Liver (tissue), 9 donors: ENCODE measurements around the gene CCDC28B. TPM values are rescaled to one million over a fixed set of nuclear protein-coding genes. Genes with fewer than 3 reads are reported as not detected.

Experiments used
- DNase-seq: peaks from one replicate; pipeline ENCODE4 v3.0.0-alpha.2; 2017; ENCODE audit warnings: low spot score
- H3K27ac ChIP-seq, 2 donors: one replicate each; pipeline ENCODE4 v1.7.0; 2013; ENCODE audit warnings: inconsistent platforms in 2 of 2, low read length in 2 of 2, control low read depth in 1 of 2, low read depth in 1 of 2, mild to moderate bottlenecking in 1 of 2
- H3K27me3 ChIP-seq, 4 donors: one replicate each; pipeline versions ENCODE4 v1.6.1 to v1.7.0; 2013; ENCODE audit warnings: low read length in 3 of 4, inconsistent platforms in 1 of 4, mild to moderate bottlenecking in 1 of 4, moderate library complexity in 1 of 4; ENCODE audit not compliant: control insufficient read depth in 4 of 4, insufficient read depth in 4 of 4
- H3K36me3 ChIP-seq, 4 donors: one replicate each; pipeline versions ENCODE4 v1.6.1 to v1.7.0; 2013; ENCODE audit warnings: low read length in 3 of 4, mild to moderate bottlenecking in 3 of 4, low read depth in 1 of 4, moderate library complexity in 1 of 4; ENCODE audit not compliant: control insufficient read depth in 4 of 4, insufficient read depth in 3 of 4
- H3K4me1 ChIP-seq, 4 donors: one replicate each; pipeline versions ENCODE4 v1.6.1 to v1.7.0; 2013; ENCODE audit warnings: low read length in 3 of 4, mild to moderate bottlenecking in 3 of 4, moderate library complexity in 1 of 4; ENCODE audit not compliant: control insufficient read depth in 4 of 4, insufficient read depth in 4 of 4
- H3K4me3 ChIP-seq, 3 donors: one replicate each; pipeline versions ENCODE4 v1.6.1 to v1.7.0; 2013; ENCODE audit warnings: low read length in 3 of 3, control low read depth in 1 of 3, low read depth in 1 of 3, mild to moderate bottlenecking in 1 of 3
- H3K9ac ChIP-seq, 2 donors: one replicate each; pipeline ENCODE4 v1.7.0; 2013; ENCODE audit warnings: low read length in 2 of 2, mild to moderate bottlenecking in 2 of 2, moderate library complexity in 2 of 2, control low read depth in 1 of 2, low read depth in 1 of 2
- H3K9me3 ChIP-seq, 4 donors: one replicate each; pipeline versions ENCODE4 v1.6.1 to v1.7.0; 2013; ENCODE audit warnings: low read length in 3 of 4; ENCODE audit not compliant: control insufficient read depth in 4 of 4
- ATF3 ChIP-seq: IDR thresholded peaks from 2 replicates; pipeline ENCODE4 v1.6.1; 2016; ENCODE audit warnings: antibody characterized with exemption
- CTCF ChIP-seq: fragments of 150-350 bp; IDR thresholded peaks from 2 replicates; pipeline ENCODE4 v1.5.1; 2017; ENCODE audit warnings: improper control_type of control experiment, low read depth, low read length; ENCODE audit not compliant: missing input control
- EGR1 ChIP-seq, 2 donors: IDR thresholded peaks; 2 replicates each; pipeline ENCODE4 v1.6.1; 2016 to 2018; ENCODE audit warnings: antibody characterized with exemption in 2 of 2, low read depth in 2 of 2
- FOXA1 ChIP-seq: IDR thresholded peaks from 2 replicates; pipeline ENCODE4 v1.6.1; 2016; ENCODE audit warnings: antibody characterized with exemption
- FOXA2 ChIP-seq: IDR thresholded peaks from 2 replicates; pipeline ENCODE4 v1.6.1; 2016; ENCODE audit warnings: antibody characterized with exemption
- GABPA ChIP-seq, 2 donors: IDR thresholded peaks in 1 of 2; conservative IDR thresholded peaks in 1 of 2; 2 replicates each; pipeline ENCODE4 v1.6.1; 2016; ENCODE audit warnings: antibody characterized with exemption in 2 of 2, mild to moderate bottlenecking in 1 of 2, moderate library complexity in 1 of 2
- HNF4A ChIP-seq, 2 donors: conservative IDR thresholded peaks; 2 replicates each; pipeline ENCODE4 v1.6.1; 2016; ENCODE audit warnings: antibody characterized with exemption in 2 of 2, mild to moderate bottlenecking in 2 of 2
- HNF4G ChIP-seq: IDR thresholded peaks from 2 replicates; pipeline ENCODE4 v1.6.1; 2016; ENCODE audit warnings: antibody characterized with exemption
- JUND ChIP-seq, 2 donors: IDR thresholded peaks; 2 replicates each; pipeline ENCODE4 v1.6.1; 2016; ENCODE audit warnings: antibody characterized with exemption in 2 of 2
- NR2F2 ChIP-seq: IDR thresholded peaks from 2 replicates; pipeline ENCODE4 v1.6.1; 2016; ENCODE audit warnings: antibody characterized with exemption
- RAD21 ChIP-seq, 2 donors: IDR thresholded peaks; 2 replicates each; pipeline ENCODE4 v1.6.1; 2016; ENCODE audit warnings: antibody characterized with exemption in 2 of 2, mild to moderate bottlenecking in 2 of 2
- REST ChIP-seq: IDR thresholded peaks from 2 replicates; pipeline ENCODE4 v1.6.1; 2016; ENCODE audit warnings: antibody characterized with exemption, mild to moderate bottlenecking
- RXRA ChIP-seq, 2 donors: IDR thresholded peaks; 2 replicates each; pipeline ENCODE4 v1.6.1; 2017 to 2018; ENCODE audit warnings: antibody characterized with exemption in 2 of 2, mild to moderate bottlenecking in 1 of 2
- TAF1 ChIP-seq: conservative IDR thresholded peaks from 2 replicates; pipeline ENCODE4 v1.6.1; 2016; ENCODE audit warnings: antibody characterized with exemption, mild to moderate bottlenecking
- YY1 ChIP-seq: IDR thresholded peaks from 2 replicates; pipeline ENCODE4 v1.6.1; 2016; ENCODE audit warnings: antibody characterized with exemption, mild to moderate bottlenecking
- ZBTB33 ChIP-seq: IDR thresholded peaks from 2 replicates; pipeline ENCODE4 v1.6.1; 2016; ENCODE audit warnings: antibody characterized with exemption
- WGBS: extraction: QIAGEN DNeasy Blood & Tissue Kit; methylation state at CpG from one replicate; pipeline ENCODE4 v1.1.7; 2013; 5-methylcytosine and 5-hydroxymethylcytosine counted together
- polyA plus RNA-seq, 2 donors: library from polyadenylated mRNA; stranded (reverse) in 1 of 2; unstranded in 1 of 2; fragments of 200-250 nt in 1 of 2; fragments of >200 nt in 1 of 2; fragmentation: Nextera tagmentation in 1 of 2; extraction: Ambion mirVana in 1 of 2; gene quantifications; one replicate each; pipeline versions ENCODE4 v1.2.1 to v1.2.3, GENCODE V29; 2013 to 2015
- total RNA-seq, 2 donors: library from RNA; depleted of rRNA; stranded (reverse); fragments of >200 nt; gene quantifications; one replicate each; pipeline ENCODE4 v1.2.3, GENCODE V29; 2014
- TF ChIP-seq, protein P1 (sequence below): IDR thresholded peaks from 2 replicates; pipeline ENCODE4 v1.6.1; 2016; ENCODE audit warnings: antibody characterized with exemption
- donor health status: healthy.
- donor health status: healthy.
- donor health status: healthy.
- donor health status: healthy.
- donor health status: healthy.

The CCDC28B gene
- total and polyA plus RNA-seq, 4 donors = 0.75 to 20.6 (median 1.0) TPM

- Histone ChIP-seq H3K4me3 (no peak overlapping the region), H3K36me3 (peaks cover 0 to 6% (median 0%) of the 10 kb centered on the region in 4 donors), H3K9me3 (no peaks in the 10 kb centered on the region), H3K27me3 (no peaks in the 10 kb centered on the region), H3K9ac (no peak overlapping the region), H3K27ac (no peak overlapping the region), H3K4me1 (peaks cover 4 to 15% (median 11%) of the 10 kb centered on the region in 4 donors)
- no peak for DNase-seq
- TF ChIP-seq FOXA2 (no peak), ZBTB33 (no peak), HNF4G (no peak), FOXA1 (no peak), RAD21 (IDR thresholded peaks at IDR 0.05) (no peak), YY1 (no peak), JUND (IDR thresholded peaks at IDR 0.05) (no peak), NR2F2 (no peak), TAF1 (no peak), GABPA (IDR thresholded peaks at IDR 0.05 in 1 of 2, conservative IDR thresholded peaks at IDR 0.05 in 1 of 2) (no peak), HNF4A (conservative IDR thresholded peaks at IDR 0.05) (no peak), REST (no peak)
- TF ChIP-seq, protein P1, sequence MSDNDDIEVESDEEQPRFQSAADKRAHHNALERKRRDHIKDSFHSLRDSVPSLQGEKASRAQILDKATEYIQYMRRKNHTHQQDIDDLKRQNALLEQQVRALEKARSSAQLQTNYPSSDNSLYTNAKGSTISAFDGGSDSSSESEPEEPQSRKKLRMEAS = no peak
- WGBS = 75% methylated on average over 4 of the region's 4 CpGs
These were observed 38.9 kb downstream of the CCDC28B start for GRCh38 chr1:32239337-32239736.

- 81% methylated on average over 20 of the region's 20 CpGs for WGBS
These were observed 39.4 kb downstream of the CCDC28B start for GRCh38 chr1:32239790-32240139.

More at GRCh38 chr1:32239790-32240139, 39.4 kb downstream of the CCDC28B start:
- H3K27ac ChIP-seq = peak overlapping the region in 1 of 2 donors; percentile 41
- TF ChIP-seq GABPA (IDR thresholded peaks at IDR 0.05 in 1 of 2, conservative IDR thresholded peaks at IDR 0.05 in 1 of 2) (no peak), TAF1 (no peak), RXRA (IDR thresholded peaks at IDR 0.05) (no peak), REST (no peak), HNF4G (no peak), ZBTB33 (no peak), JUND (IDR thresholded peaks at IDR 0.05) (no peak), ATF3 (no peak), CTCF (no peak), FOXA1 (no peak), EGR1 (IDR thresholded peaks at IDR 0.05; ENCODE audit: low read depth in 2 of 2) (no peak), FOXA2 (no peak)
- TF ChIP-seq, protein P1 = no peak
- no peak overlapping the region for H3K4me3 ChIP-seq
- peaks cover 4 to 15% (median 11%) of the 10 kb centered on the region in 4 donors for H3K4me1 ChIP-seq
- DNase-seq = no peak
- H3K36me3 ChIP-seq = peaks cover 0 to 2% (median 0%) of the 10 kb centered on the region in 4 donors
- H3K27me3 ChIP-seq = no peaks in the 10 kb centered on the region
- no peak overlapping the region for H3K9ac ChIP-seq
- no peaks in the 10 kb centered on the region for H3K9me3 ChIP-seq
